Esophagus muscularis mucosa (tissue), 4 donors: ENCODE data around the gene GTF2H4. TPM values are rescaled to one million over a fixed set of nuclear protein-coding genes. Genes with fewer than 3 reads are reported as not detected.
A peak's percentile ranks its signal among the peaks of the same experiment; 100 is the strongest.
"Not testable (repeated sequence)": the region's sequence is repeated elsewhere in the genome, so short reads cannot be mapped to it uniquely, and the experiment has no call there.

Experiments
- DNase-seq: peaks from one replicate; pipeline ENCODE4 v3.0.0-alpha.2; 2017; ENCODE audit errors: extremely low spot score
- H3K27ac ChIP-seq, 4 donors: fragments of 200-600 bp; sonication (generic); replicated peaks in 1 of 4; 1 replicate in 3 of 4; 2 replicates in 1 of 4; pipeline ENCODE4 v1.5.1; 2016 to 2019; ENCODE audit warnings: mild to moderate bottlenecking in 1 of 4
- H3K27me3 ChIP-seq, 4 donors: fragments of 200-600 bp; sonication (generic); one replicate each; pipeline versions ENCODE4 v1.5.1 to v1.6.0; 2016 to 2019
- H3K36me3 ChIP-seq, 4 donors: fragments of 200-600 bp; sonication (generic); one replicate each; pipeline ENCODE4 v1.5.1; 2016 to 2019
- H3K4me1 ChIP-seq, 4 donors: fragments of 200-600 bp; sonication (generic); one replicate each; pipeline ENCODE4 v1.5.1; 2016 to 2019
- H3K4me3 ChIP-seq, 4 donors: fragments of 200-600 bp; sonication (generic); 1 replicate in 2 of 4; 2 replicates in 2 of 4; pipeline ENCODE4 v1.5.1; 2016 to 2019; ENCODE audit warnings: mild to moderate bottlenecking in 4 of 4, moderate library complexity in 1 of 4
- H3K9me3 ChIP-seq, 4 donors: fragments of 200-600 bp; sonication (generic); 1 replicate in 3 of 4; 2 replicates in 1 of 4; pipeline ENCODE4 v1.5.1; 2016 to 2019
- CTCF ChIP-seq, 3 experiments: fragments of 200-600 bp in 2 of 3; fragments of 450-650 bp in 1 of 3; sonication (generic) in 2 of 3; IDR thresholded peaks; one replicate each; pipeline ENCODE4 v1.5.1; 2017 to 2019; ENCODE audit warnings: antibody characterized with exemption in 3 of 3, mild to moderate bottlenecking in 2 of 3, moderate library complexity in 1 of 3
- EP300 ChIP-seq: sonication (generic); formaldehyde crosslinking; IDR thresholded peaks from one replicate; pipeline ENCODE4 v1.6.1; 2017; ENCODE audit warnings: antibody characterized with exemption
- POLR2A ChIP-seq: fragments of 450-650 bp; IDR thresholded peaks from one replicate; pipeline ENCODE4 v1.6.1; 2017; ENCODE audit warnings: antibody characterized with exemption, moderate library complexity, mild to moderate bottlenecking, low read depth
- POLR2AphosphoS5 ChIP-seq, 2 donors: sonication (generic); formaldehyde crosslinking; IDR thresholded peaks; one replicate each; pipeline ENCODE4 v1.6.1; 2017; ENCODE audit warnings: antibody characterized with exemption in 2 of 2
- WGBS: methylation state at CpG from one replicate; pipeline ENCODE4 v1.1.5; 2018; 5-methylcytosine and 5-hydroxymethylcytosine counted together
- intact Hi-C: fragments of 100-400 bp; cut with DNase I; formaldehyde crosslinking; loops from one replicate; pipeline ENCODE4 v1.15.1; 2023
- total RNA-seq, 4 donors: library from RNA; depleted of rRNA; stranded (reverse); fragments of >200 nt; gene quantifications; one replicate each; pipeline versions ENCODE4 v1.1.0 to v1.2.1, GENCODE V29; 2016

The GTF2H4 gene
- total RNA-seq, 4 donors from 2014 or later = 6.3 to 15.4 (median 8.2) TPM

- DNase-seq = no peak
- TF ChIP-seq POLR2AphosphoS5 (IDR thresholded peaks at IDR 0.05) = no peak
- TF ChIP-seq EP300 = no peak
- TF ChIP-seq POLR2A = no peak
- TF ChIP-seq CTCF (IDR thresholded peaks at IDR 0.05) = no peak
- Histone ChIP-seq H3K27me3 (no peaks in the 10 kb centered on the region), H3K4me3 (no peak overlapping the region), H3K4me1 (peaks cover 0 to 3% (median 3%) of the 10 kb centered on the region in 4 donors), H3K36me3 (no peaks in the 10 kb centered on the region), H3K27ac (no peak overlapping the region), H3K9me3 (peaks cover 0 to 19% (median 9%) of the 10 kb centered on the region in 4 donors)
- intact Hi-C loops = no loop called here
These were observed 37.5 kb upstream of the GTF2H4 start for GRCh38 chr6:30870546-30870945.

GRCh38 chr6:30871592-30872183 lies 36.3 kb upstream of the GTF2H4 start:
- 85% methylated on average over 4 of the region's 4 CpGs for WGBS
- intact Hi-C loops = no loop called here
- Histone ChIP-seq H3K27me3 (no peaks in the 10 kb centered on the region), H3K9me3 (peaks cover 0 to 19% (median 9%) of the 10 kb centered on the region in 4 donors), H3K4me1 (peaks cover 2 to 15% (median 15%) of the 10 kb centered on the region in 4 donors), H3K36me3 (no peaks in the 10 kb centered on the region), H3K27ac (no peak overlapping the region), H3K4me3 (no peak overlapping the region)
- TF ChIP-seq POLR2AphosphoS5 (IDR thresholded peaks at IDR 0.05) (no peak), CTCF (IDR thresholded peaks at IDR 0.05) (no peak), EP300 (no peak), POLR2A (no peak)
- no peak for DNase-seq

GRCh38 chr6:30873137-30873640 lies 34.8 kb upstream of the GTF2H4 start:
- no peak overlapping the region for H3K4me3 ChIP-seq
- WGBS = 95% methylated on average over 2 of the region's 2 CpGs
- no peak for TF ChIP-seq CTCF (IDR thresholded peaks at IDR 0.05)
- no peak for TF ChIP-seq EP300
- TF ChIP-seq POLR2AphosphoS5 (IDR thresholded peaks at IDR 0.05) = no peak
- TF ChIP-seq POLR2A = no peak
- no peak overlapping the region for H3K27ac ChIP-seq
- H3K4me1 ChIP-seq = peaks cover 15 to 30% (median 29%) of the 10 kb centered on the region in 4 donors
- H3K36me3 ChIP-seq = no peaks in the 10 kb centered on the region
- peaks cover 0 to 19% (median 9%) of the 10 kb centered on the region in 4 donors for H3K9me3 ChIP-seq
- DNase-seq = no peak
- H3K27me3 ChIP-seq = no peaks in the 10 kb centered on the region
- intact Hi-C loops = no loop called here

- peaks cover 0 to 19% (median 9%) of the 10 kb centered on the region in 4 donors for H3K9me3 ChIP-seq
- intact Hi-C loops, H3K27me3 ChIP-seq, DNase-seq, H3K36me3 ChIP-seq, H3K4me3 ChIP-seq, H3K27ac ChIP-seq: not testable (repeated sequence)
- 97% methylated on average over 3 of the region's 3 CpGs for WGBS
- peaks cover 15 to 34% (median 31%) of the 10 kb centered on the region in 4 donors for H3K4me1 ChIP-seq
These were observed 34.2 kb upstream of the GTF2H4 start for GRCh38 chr6:30873795-30874194.

- Histone ChIP-seq H3K4me3 (no peak overlapping the region), H3K36me3 (no peaks in the 10 kb centered on the region), H3K4me1 (peaks cover 15 to 34% (median 31%) of the 10 kb centered on the region in 4 donors), H3K27me3 (no peaks in the 10 kb centered on the region), H3K27ac (peak overlapping the region; percentile 80 to 83 (median 82)), H3K9me3 (peaks cover 0 to 10% (median 0%) of the 10 kb centered on the region in 4 donors)
- intact Hi-C loops = loop anchor here (5.0 kb wide), 1 partner anchor 133 kb away; the partner anchor contains the start of genes FLOT1 and IER3
- 79% methylated on average over 18 of the region's 18 CpGs for WGBS
- no peak for TF ChIP-seq EP300
- no peak for TF ChIP-seq POLR2A
- no peak for DNase-seq
These were observed 32.6 kb upstream of the GTF2H4 start for GRCh38 chr6:30875244-30876038.
